T1000 (cell line): Measurements from ENCODE around the gene SHROOM4.

Experiments used
- DNase-seq: peaks from one replicate; lab custom pipeline; 2025; ENCODE audit warnings: mixed read lengths; lab: John Stamatoyannopoulos, UW

Gene SHROOM4, protein sequence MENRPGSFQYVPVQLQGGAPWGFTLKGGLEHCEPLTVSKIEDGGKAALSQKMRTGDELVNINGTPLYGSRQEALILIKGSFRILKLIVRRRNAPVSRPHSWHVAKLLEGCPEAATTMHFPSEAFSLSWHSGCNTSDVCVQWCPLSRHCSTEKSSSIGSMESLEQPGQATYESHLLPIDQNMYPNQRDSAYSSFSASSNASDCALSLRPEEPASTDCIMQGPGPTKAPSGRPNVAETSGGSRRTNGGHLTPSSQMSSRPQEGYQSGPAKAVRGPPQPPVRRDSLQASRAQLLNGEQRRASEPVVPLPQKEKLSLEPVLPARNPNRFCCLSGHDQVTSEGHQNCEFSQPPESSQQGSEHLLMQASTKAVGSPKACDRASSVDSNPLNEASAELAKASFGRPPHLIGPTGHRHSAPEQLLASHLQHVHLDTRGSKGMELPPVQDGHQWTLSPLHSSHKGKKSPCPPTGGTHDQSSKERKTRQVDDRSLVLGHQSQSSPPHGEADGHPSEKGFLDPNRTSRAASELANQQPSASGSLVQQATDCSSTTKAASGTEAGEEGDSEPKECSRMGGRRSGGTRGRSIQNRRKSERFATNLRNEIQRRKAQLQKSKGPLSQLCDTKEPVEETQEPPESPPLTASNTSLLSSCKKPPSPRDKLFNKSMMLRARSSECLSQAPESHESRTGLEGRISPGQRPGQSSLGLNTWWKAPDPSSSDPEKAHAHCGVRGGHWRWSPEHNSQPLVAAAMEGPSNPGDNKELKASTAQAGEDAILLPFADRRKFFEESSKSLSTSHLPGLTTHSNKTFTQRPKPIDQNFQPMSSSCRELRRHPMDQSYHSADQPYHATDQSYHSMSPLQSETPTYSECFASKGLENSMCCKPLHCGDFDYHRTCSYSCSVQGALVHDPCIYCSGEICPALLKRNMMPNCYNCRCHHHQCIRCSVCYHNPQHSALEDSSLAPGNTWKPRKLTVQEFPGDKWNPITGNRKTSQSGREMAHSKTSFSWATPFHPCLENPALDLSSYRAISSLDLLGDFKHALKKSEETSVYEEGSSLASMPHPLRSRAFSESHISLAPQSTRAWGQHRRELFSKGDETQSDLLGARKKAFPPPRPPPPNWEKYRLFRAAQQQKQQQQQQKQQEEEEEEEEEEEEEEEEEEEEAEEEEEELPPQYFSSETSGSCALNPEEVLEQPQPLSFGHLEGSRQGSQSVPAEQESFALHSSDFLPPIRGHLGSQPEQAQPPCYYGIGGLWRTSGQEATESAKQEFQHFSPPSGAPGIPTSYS (N-terminal part only)

DNA sequence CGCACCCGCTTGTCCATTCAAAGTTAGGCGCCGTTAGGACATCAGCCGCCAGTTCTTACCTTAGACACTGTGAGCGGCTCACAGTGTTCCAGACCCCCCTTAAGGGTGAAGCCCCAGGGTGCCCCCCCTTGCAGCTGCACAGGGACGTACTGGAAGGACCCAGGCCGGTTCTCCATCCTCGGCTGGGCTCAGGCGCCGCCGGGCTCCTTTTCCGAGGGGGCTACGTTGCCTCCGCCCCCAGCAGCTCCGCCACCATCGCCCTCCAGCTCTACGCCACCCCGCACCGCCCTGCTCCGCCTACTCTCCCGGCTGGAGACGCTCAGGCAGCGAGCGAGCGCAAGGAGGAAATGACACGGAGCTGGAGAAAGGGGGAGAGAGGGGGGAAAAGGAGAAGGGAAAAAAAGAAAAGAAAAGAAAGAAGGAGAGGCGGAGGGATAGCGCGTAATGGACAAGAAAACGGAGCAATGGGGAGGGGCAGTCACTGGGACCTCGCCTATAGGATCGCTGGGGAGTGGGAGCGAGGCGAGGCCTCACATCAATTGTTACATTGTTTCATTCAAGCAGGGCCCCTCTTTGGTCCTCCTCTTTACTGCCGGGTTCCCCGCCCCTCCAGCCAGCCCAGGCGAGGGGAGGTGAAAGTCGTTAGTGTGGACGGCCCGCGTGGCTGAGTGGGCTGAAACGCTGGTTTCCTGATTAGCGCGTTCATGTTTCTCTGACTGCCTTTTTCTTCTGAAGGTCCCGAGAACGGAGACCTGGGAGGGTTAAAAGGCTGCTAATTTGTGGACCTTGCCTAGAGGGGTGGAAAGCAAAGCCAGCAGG, at the start of gene SHROOM4:
TSS of gene SHROOM4 (minus strand) at position 352 of the 819 bp plus-strand sequence. CDS start at position 176, 176 bp downstream.
- DNase-seq: no peak

DNA sequence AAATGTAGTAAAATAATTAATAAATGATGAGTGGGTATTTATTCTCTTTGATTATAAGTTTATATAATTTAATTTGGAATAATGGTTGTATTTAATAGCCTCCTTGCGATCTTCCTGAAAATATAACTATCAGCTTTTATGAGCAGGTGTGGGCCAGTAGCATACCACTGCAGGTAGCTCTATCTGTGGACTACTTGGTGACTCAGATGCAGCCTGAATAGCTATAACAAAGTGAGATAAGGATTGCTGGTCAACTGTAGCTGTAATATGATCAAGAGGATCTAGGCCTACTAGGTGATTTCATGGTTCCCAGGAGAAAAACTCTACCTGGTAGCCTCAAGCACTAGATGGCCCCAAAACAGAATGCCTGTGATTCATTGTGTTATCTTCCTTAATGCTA, 49.5 kb upstream of the SHROOM4 start:
- no peak for DNase-seq

DNA sequence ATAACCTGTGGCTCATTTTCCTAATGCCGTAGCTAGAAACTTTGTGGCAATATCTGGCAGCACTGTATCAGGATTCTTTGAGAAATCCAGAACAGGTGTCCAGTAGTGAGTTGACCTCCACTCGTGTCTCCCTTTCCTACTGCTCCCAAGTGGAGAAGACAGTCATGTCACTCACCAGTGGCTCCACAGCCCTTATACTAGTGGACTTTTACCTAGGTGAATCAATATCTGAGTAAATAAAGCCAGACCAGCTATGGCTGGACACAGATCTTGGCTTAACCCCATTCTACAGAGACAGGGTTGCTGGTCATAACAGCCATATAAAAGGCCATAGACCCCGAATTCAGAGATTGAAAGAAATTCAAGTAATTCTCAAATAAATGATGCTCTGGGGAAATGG, 46.5 kb upstream of the SHROOM4 start:
- no peak for DNase-seq

DNA sequence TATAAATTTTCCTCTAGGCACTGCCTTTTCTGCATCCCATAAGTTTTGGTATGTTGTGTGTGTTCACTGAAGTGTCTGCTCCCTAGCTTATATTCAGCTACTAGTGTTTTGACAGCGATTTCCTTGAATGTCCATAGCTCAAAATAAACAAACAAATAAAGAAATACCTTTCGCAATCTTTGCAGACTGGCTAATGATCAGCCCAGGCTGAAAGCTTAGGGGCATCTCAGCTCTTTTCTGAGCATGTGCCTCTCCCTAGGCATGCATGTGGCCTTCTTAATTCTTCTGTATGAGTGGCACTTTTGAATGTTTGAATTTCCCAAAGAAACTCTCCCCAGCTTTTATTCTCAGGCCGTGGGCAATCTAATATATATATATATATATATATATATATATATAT, 44.6 kb upstream of the SHROOM4 start:
- no peak for DNase-seq

DNA sequence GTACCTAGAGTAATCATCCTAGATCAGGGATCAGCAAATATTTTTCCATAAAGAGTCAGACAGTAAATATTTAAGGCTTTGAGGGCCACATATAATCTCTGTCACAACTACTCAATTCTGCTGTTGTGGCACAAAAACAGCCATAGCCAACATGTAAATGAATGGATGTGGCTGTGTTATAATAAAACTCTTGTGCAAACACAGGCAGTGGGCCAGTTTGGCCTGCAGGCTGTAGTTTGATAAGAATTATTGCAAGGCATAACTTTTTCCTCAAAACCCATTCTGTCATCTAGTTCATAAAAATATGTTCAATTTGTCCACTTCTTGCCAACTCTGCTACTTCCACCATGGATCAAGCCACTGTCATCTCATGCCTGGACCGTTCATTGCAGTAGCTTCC, 39.4 kb upstream of the SHROOM4 start:
- no peak for DNase-seq

DNA sequence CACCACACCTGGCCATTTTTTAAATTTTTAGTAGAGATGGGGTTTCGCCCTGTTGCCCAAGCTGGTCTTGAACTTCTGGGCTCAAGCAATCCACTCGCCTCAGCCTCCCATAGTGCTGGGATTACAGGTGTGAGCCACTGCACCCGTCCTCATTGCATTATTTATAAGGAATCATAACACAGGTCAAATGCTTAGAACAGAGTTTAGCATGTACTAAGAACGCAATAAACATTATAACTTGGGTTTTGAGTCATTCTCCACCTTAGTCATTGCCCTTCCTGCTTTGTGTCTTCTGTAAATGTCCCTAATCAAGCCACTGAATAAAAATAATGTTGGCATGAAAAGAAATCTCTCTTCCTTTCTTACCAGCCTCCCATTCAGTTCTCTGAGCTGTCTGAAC, 38.5 kb upstream of the SHROOM4 start:
- DNase-seq: no peak

DNA sequence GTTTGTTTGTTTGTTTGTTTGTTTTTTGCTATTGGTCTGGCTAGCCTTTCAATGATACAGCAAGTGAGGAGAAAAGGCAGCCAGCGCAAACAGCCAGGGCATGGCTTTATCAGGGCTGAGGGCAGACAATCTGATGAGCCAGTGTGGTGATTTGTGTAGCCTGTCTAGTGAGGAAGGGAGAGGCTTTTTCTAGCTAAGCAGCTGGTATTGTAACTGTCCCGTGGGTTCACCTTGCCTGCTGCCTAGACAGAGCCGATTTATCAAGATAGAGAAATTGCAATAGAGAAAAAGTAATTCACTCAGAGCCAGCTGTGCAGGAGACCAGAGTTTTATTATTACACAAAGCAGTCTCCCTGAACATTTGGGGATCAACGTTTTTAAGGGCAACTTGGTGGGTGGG, 28.2 kb upstream of the SHROOM4 start:
- no peak for DNase-seq

DNA sequence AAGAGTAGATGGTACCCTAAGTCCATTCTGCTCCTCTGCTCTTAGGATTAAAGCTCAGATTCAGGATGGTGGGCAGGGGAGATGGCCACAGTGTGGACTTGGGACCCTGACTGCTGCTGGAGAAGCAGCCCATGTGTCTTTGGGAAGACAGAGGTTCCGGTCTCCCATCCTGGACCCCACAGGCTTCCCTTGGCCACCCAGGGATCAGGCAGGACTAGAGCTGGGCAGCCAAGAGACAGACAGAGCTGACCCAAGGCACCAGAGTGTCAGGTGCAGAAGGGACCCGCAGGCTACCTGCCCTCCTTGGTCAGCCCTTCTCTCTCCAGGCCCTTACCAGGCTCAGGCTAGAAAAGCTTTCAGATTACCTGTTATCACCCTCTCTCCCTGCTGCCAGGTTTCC, 25.7 kb upstream of the SHROOM4 start:
- no peak for DNase-seq

DNA sequence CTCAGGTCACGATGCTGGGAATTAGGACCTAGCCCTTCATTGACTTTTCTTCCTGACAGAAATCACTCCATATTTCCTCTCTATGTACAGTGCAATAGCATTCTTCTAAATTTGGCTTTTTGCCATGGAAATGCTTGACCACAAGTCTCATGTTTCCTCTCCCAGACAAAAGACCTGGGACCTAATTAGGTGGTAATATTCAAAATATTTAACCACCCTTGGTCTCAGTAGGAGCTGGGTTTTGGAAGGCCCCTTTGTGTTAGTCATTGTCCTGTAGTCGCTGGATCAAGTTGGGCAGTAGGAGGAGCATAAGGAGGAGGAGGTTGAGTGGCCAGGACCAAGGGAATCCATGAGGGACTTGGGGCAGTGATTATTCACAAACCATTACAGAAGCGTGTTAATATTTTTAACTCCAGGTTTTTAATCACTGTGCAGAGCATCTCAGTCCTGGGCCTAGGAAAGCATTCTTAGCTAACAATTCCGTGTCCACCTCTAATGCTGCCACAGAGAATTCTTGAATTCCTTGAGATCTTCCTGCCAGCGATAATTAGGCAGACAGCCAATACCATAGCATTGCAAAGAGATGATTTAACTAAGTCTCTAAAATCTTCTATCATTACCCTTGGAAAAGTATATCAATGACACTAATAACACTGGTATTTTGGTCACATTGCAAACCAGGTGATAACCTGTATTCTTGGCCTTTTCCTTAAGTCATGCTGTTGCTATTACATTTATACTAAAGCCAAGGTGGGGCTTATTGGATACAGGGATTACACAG, 25.0 kb upstream of the SHROOM4 start:
- no peak for DNase-seq

DNA sequence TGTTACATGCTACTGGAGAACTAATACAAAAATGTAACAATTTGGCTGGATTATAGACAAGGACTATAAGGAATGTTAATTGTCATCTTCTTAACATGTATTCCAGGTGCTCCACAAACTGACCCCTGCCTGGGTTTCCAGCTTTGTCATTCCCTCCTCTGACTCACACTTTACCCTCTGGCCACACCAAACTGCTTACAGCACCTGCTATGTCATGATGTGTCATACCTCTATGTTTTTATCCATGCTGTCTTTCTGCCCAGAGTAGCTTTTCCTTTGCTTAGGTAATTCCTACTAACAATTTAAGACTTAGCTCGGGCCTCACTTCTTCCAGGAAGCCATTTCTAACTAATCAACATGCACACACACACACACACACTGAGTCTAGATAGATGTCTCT, 14.0 kb upstream of the SHROOM4 start:
- DNase-seq: no peak

DNA sequence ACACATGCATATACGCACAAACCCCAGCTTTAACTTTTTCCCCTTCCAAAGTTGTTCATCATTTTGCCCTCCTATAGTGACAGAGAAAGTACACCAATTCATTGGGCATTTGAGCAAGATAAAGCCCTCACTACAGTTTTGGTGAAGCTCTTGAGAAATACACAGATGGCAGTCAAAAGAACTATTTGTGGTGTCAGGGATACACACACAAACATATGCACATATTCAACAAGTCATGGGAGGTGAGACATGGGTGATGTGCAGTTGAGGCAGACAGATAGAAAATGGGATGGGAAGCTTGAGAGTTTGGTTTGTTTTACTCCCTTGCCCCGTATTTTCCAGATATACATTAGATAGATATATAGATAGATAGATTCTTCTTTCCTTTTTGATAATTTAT, 11.8 kb upstream of the SHROOM4 start:
- DNase-seq: no peak

DNA sequence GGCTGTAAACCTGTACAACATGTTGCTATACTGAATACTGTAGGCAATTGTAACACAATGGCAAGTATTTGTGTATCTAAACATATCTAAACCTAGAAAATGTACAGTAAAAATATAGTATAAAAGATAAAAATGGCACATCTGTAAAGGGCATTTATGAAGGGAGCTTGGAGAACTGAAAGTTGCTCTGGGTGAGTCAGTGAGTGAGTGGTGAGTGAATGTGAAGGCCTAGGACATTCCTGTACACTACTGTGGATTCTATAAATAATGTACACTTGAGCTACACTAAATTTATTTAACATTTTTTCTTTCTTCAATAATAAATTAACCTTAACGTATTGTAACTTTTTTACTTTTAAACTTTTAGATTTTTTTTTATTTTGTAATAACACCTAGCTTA, 5.0 kb upstream of the SHROOM4 start:
- DNase-seq: no peak

DNA sequence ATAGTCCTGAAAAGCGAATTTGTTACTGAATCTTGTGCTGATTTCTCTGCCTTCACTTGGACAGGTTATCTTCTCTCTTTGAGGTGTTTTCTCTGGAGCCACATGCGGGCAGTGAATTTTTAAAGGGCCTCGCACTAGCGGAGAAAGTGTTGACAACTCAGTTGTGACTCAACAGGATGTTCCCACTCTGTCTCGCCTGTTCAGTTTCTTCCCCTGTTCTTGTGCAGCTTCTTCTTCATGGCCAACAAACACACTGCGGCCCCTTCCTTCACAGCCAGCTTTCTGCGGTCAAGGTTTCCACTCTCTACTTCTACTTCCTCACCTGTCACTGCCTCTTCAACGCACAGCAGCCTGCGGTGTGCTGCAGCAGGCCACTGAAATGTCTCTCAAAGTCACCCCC, 1.1 kb upstream of the SHROOM4 start:
- DNase-seq: no peak

DNA sequence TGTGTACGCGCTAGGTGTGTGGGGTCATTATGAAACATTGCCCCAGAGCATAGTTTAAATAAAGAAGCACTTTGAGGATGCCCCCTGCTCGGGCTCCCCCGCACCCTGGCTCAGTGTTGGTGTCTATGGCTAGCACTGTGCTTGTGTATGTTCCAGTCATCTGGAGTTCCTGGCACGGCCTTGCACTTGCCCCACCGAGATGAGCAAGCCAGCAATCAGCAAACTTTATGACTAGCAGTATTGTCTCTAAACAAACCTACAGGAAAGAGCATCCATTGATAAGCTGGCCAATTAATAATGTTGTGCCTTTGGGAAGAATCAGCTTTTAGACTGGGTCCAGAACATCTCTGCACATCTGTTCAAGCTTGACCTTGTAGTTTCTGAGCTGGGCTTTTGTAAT, 707 bp upstream of the SHROOM4 start:
- DNase-seq: no peak

DNA sequence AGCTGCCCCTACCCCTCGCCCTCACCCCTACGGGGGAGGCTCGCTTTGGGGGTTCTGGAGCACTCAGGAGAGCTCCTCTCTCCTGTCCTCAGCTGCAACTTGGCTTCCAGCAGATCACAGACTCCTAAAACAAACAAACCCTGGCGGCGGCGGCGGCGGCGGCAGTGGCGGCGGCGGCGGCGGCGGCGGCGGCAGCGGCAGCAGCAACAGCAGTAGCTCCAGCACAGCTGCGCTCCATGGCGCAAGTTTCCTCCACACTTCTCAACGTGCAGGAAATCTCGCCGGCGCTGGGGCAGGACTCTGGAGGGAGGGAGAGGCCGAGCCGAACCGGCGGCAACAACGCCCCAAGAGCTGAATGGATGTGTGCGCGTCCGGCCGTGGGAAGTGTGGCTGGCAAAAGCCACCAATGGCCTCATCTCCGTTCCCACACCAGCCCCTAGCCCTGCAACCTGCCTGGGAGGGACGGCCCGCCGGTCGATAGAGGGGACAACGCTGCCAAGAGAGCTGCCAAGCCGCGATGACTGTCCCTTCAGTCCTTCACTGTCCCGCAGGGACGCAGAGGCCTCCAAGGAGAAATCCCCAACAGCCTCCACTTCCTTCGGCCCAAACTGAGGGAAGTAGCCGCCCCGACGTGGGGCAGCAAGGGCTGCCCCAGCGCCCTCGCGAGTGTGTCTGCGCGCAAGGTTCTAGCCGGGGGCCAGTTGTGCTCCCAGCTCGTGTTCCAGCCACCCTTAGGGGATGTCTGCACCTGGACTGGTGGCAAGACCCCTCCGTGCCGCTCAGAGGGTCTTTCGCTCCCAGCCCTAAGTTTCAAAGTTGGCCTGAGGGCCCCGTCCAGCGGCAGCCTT, 775 bp downstream of the SHROOM4 start:
- DNase-seq: no peak

DNA sequence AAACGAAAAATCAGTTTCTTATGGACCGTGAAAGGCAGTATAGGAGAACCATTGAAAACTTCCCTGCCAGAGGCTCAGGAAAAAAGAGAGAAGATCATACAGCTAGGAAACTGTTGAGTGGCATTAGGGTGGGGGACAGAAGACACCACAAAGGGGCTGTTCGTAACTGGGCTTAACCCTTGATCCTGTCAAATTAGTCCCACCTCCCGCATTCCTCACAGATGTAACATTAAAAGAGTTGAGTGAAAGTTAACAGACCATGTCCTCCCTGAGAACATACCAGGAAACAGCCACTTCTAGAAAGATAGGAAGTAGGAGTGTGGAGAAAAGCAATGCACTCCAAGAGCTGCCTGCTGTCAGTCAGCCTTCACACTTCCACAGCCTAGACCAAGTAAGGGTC, 8.7 kb downstream of the SHROOM4 start:
- no peak for DNase-seq

DNA sequence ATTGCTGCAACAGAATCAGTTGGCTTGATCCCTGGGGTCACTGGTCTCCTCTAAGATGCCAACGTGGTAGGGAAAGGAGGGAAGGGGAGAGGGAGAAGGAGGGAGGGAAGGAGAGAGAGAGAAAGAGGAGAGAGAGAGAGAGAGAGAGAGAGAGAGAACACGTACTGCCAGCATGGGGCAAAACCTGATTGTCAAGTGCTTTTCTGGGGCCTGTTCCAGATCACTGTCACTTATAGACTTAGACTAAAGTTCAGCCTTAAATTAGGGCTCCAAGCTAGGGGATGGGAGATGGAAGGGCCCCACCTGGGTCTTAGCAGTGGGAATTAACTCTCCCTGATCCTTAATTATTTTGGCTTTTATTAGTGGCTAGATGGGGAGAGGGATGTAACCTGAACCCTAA, 12.9 kb downstream of the SHROOM4 start:
- no peak for DNase-seq

DNA sequence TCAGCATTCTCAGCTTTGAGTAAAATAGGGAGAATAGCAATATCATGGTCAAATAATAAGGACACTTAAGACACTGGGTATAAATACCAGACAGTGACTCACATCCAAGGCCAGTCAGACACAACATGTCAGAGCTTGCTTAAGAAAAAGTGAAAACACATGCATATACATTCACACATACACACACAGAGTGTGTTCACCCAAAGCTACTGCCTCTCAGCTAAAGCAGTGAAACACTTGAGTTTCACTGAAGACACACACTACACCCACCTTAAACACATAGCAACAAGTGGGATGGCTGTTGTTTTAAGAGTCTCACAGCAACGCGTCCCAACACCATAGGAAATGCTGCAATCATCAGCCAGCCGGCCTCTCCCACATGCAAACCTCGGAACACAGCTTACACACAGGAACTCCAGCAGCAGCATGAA, 14.4 kb downstream of the SHROOM4 start:
- no peak for DNase-seq

DNA sequence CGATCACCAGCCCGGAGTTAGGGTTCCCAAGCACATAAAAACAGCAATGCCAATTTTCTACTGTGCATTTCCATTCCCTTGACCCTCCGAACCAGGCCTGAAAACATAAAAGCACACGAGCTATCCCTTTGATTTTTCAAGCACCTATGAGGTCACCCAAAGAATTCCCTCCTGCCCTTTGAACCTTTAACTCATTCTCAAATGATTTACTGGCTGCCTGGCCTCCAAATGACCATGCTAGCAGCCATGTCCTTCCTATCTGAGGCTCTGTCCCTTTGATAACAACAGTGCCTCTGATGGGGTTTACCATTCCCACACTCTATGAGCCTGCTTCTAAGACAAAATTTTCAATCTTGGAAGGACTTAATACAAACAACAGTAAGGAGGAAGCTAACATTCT, 15.2 kb downstream of the SHROOM4 start:
- no peak for DNase-seq

DNA sequence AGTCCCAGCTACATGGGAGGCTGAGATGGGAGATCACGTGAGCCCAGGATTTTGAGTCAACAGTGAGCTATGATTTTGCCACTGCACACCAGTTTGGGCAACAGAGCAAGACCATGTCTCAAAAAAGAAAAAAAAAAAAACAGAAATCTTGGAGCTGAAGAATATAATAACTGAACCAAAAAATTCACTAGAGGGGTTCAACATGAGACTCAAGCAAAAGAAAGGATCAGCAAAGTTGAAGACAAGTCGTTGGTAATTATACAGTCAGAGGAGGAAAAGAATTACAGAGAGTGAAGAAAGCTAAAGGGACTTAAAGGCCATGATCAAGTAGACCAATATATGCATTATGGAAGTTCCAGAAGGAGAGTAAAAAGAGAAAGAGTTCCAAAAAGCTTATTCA, 26.9 kb downstream of the SHROOM4 start:
- no peak for DNase-seq
